HG02885 (cell line): ENCODE results near the gene SLC9B2.

Experiments used
- ATAC-seq: cut with Tn5 transposase; IDR thresholded peaks from one replicate; pipeline ENCODE4 v1.9.1; 2021; ENCODE audit warnings: mild to moderate bottlenecking; ENCODE audit not compliant: unreplicated experiment, poor library complexity

SLC9B2 gene, protein sequence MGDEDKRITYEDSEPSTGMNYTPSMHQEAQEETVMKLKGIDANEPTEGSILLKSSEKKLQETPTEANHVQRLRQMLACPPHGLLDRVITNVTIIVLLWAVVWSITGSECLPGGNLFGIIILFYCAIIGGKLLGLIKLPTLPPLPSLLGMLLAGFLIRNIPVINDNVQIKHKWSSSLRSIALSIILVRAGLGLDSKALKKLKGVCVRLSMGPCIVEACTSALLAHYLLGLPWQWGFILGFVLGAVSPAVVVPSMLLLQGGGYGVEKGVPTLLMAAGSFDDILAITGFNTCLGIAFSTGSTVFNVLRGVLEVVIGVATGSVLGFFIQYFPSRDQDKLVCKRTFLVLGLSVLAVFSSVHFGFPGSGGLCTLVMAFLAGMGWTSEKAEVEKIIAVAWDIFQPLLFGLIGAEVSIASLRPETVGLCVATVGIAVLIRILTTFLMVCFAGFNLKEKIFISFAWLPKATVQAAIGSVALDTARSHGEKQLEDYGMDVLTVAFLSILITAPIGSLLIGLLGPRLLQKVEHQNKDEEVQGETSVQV

DNA sequence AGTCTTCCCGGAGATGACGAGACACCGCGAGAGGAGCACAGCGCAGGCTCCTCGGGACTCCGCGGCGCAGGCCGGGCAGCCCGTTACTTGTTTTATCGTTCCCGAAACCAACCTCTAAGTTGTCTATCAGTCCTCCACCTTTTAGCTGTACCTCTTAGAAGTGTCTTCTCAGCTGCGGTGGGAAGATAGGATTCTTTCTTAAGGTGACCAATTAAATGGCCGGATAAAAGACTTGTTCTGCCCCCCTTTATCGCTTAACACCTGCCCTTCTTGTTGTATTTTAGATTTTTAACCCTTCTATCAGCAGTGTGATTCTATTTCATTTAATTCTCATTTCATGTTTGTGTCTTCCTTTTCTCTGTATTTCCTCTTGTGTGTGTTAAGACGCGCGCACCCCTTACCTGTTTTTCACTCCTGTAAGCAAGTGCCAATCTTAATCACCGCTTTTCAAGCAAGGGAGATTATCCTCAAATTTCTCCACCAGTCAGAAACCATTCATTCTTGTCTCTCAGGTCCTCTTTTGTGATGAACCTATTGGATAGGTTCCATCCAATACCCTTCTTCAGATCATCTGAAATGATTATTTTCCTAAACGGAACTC is at the start of gene SLC9B2:
SLC9B2 (minus strand) TSS at position 15 of the 601 bp plus-strand sequence. CDS start 9,211 bp downstream, outside the sequence.
- ATAC-seq = peak; percentile 55

DNA sequence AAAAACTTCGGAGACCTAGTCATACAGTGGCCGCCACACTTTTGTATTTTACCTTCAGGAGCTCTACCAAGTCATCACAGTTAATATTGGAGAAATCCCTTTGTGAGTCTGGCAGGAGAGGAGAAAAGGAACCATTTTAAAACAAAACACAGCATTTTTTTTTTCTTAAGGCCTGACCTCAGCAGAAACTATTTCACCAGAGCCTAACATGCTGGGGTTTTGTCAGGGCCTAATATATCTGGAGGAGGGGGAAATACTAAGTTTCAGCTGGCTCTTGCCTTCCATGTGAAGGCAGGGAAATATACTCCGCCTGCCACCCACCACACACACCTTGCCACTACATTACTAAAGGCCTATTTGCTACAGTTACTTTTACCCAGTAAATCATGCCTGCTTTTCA is 49.6 kb upstream of the SLC9B2 start:
- no peak for ATAC-seq

DNA sequence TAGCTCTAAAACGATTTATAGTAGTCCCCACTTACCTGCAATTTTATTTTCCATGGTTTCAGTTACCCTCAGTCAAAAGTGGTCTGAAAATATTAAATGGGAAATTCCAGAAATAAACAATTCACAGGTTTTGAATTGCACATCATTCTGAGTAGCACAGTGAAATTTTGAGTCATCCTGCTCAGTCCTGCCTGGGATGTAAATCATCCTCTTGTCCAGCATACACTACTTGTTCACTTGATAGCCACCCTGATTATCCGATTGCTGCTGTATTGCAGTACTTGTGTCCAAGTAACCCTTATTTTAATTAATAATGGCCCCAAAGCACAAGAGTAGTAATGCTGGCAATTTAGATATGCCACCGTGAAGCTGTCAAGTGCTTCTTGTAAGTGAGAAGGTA is 46.6 kb upstream of the SLC9B2 start:
- no peak for ATAC-seq

DNA sequence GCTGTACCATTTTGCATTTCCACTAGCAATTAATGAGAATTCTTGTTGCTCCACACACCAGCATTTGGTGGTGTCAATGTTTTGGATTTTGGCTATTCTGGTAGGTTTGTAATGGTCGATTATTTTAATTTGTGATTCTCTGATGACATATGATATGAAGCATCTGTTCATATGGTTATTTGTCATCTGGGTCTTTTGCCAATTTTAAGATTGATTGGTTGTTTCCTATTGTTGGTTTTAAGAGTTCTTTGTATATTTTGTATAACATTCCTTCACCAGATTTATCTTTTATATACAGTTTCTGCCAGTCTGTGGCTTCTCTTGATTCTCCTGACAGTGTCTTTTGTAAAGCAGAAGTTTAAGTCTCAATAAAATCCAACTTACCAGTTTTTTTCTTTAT is 41.6 kb upstream of the SLC9B2 start:
- ATAC-seq = no peak

DNA sequence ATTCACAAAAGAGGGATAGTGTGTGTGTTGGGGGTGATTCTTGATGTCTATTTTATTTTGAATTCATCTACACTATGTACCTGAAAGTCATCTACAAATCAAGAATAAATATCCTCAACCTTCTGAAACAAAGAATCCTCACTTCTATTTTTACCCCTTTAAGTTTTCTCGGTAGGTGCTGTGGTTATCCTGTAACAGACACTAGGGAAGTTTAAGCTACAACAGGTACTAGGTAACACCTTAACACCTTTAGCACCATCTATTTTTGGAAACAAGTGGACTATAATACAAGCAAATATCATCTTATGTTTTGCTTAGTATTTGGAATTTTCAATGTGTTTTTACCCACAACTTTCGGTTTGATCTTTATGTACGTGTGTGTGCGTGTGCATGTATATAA is 35.0 kb upstream of the SLC9B2 start:
- no peak for ATAC-seq

DNA sequence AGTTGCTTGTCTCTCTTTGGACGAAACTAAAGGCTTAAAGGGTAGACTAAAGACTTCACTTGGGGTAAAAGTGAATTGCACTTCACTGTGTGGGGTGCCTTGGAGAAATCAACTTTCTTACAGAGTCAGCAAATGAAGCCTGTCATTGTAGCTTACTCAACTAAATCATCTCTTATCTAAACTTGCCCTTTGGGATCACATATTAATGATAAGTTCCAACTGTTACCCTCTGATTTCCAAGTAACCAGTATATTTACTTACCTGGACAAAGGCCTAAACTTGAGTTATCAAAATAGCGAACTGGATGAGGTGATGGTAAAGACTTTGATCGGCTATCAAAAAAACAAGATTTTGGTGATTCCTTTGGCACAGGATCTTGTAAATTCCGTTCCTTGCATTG is 32.0 kb upstream of the SLC9B2 start:
- ATAC-seq = no peak

DNA sequence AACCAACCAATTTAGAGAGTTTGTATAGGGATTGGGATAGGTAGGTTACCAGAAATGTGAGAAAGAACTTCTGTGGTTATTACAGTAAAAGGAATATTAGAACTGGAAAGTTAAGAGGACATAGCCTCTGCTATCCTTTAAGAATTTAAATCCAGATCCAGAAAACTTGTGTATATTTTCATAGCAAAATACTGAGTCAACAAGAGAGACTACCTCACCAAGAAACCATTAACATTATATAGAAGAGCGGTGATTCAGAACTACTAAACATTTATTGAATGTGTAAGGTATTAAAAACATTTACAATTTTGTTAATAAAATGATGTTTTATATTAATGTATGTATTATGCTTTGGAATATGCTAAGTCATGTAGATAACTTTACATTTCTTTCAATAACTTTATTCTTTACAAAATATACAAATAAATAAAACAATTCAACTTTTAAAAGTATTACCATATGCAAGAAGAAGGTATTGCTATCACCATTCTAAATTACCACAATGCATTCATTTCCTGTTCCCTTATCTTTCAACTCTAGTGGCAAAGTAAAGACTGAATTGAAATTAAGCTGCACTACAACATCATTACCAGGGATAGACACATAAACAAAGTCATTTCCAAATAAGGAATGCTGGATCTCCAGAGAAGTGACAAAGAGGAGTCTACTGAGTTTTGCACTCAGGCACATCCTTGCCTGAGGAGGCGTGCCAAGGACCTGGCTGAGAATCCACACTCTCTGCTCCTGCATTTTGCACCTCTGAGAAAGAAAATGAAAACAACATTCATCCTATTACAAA is 29.2 kb upstream of the SLC9B2 start:
- no peak for ATAC-seq

DNA sequence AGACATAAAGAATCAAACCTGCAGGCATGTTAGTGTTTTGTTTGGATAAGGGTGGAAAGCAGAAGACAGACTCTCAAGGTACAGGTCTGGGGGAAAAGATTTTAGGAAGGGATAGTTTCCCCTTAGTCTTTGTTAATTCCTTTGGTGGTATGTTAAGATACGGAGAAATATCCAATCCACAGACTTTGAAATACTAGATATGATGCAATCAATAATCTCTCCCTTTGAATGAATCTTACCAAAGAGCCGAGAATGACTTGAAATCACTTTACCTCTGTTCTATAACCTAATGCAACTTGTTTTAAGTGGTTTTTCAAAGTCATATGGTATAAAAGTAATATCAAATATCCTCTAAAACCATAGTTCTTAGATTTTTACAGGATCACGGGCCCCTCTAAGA is 28.3 kb upstream of the SLC9B2 start:
- ATAC-seq = no peak

DNA sequence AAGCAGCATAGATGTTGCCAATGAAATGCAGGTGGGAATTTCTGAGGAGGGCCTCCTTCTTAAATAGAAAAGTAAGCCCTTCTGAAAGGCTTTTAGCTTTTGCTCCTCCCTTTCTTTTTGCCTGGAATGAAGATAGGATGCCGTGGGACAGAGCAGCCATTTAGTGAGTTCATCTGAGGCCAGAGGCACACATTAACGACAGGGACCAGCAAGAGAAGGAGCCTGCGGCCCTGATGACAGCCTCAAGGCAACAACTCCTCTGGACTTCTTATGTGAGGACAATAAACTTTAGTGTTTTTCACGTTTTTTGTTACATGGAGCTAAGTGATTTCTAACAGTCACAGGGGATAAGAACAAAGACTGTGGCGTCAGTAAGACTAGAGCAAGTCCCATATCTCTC is 24.1 kb upstream of the SLC9B2 start:
- no peak for ATAC-seq

DNA sequence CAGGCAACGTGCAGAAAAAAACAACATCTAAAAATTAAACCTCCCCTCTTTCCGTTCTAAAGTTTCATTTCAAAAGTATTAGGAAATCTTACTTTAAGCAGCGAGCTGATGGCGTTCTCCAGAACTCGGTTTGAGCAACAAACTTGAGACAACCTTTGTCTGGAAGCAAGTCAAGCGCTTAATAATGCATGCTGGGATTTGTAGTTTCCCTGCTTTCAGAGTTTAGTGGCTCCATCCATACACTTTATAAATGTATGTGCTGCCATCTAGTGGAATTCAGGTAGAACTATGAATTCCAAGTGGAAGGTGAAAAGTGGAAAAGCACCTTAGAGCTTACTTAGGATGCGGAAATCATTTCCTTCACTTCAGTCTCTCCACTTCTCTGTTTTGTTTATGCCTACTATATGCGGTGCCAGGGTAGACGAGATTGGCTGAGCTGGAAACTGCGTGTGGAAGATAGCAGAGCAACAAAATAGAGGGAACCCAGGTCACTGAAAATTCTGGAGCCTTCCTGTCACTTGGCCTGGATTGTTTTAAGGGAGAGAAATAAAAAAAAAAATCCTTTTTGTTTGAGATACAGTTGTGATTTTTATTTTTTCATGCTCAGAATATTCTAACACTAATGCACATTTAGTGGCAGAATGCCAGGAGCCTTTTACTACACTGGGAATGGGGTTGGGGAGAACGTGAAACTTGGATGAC is 23.3 kb upstream of the SLC9B2 start, which contains the start of gene BDH2:
BDH2 (minus strand) TSS at position 144 of the 702 bp plus-strand sequence. CDS start 3,580 bp downstream, outside the sequence.
- ATAC-seq = peak; percentile 99

DNA sequence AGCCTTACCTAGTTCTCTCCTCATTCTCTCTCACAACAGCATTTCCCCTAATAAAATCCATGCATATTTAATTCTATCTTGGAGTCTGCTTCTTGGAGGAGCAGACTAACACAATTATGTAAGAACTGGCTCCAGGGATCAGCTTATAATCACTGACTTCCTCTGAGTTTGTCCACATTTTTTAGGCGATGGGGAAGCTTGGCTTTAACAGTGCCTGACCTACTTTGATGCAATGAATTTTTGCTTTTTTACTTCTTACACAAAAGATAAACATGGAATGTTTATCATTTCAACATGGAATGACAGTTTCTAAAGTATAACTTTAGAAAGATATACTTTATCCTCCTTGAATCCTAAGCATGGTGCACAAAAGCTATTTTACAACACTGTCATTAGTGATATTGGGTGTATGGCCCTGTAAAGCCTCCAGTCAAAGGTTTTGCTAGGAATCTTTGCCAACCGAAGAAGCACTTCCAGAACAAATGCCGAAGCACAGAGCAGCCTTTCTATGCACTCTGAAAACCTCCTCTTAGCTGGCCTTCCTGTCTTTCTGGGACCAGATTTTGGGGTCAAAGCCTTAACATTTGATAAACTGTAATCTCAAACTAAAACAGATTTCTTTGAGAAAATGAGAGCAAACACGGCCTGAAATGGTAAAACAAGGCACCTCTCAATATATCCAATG is 22.3 kb upstream of the SLC9B2 start:
- ATAC-seq = no peak

DNA sequence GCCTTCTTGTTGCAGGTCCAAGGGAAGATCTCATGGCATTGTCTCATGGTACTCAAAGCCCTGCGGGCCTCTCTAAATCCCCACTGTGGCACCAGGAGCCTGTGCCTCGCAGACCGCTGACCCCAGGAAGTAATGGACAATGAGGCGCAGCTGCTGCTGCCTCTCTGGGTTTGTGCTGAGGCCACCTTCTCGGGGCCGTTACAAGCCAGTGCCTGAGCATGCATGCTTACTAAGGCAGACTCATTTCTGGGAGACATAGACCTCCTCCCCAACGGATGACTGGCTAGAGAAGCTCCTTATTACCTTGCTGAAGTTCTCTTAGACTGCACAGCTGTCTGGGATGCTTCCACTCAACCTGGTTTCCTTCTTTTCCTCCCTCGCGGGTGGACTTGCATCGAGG is 21.8 kb upstream of the SLC9B2 start:
- no peak for ATAC-seq

DNA sequence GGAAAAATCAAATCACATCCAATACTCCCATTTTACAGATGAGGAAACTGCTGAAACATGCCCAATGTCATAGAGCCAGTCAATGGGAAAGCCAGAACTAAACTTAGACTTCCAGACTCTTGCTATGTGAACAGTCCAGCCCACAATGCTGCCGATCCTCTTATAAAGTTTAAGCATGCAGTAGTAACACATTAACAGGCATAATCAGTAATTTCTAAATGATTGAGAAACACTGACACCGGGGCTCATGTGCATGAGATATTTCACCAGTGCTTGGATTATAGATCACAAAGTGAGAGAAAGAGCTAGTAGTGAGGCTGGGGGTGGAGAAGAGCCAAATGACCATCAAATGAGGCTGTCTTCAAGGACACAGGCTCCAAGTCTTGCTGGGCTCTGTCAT is 20.6 kb upstream of the SLC9B2 start:
- ATAC-seq = no peak

DNA sequence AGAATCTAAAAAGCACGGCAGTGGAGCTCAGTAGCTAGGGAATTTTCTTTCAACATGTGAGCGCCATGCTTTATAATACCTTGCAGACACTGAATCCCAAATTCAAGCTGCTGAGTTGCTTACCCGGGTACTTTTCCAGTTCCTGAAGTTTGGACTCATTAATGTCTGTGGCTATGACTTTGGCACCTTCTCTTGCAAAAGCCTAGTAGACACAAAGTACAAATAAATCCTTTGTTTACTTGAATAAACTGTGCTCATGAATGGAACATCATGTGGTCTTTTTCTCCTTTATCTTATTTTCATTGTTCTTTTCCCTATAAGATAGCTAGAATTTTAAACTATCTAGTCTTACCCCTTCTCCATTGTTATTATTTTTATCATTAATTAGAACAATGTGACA is 18.5 kb upstream of the SLC9B2 start:
- no peak for ATAC-seq

DNA sequence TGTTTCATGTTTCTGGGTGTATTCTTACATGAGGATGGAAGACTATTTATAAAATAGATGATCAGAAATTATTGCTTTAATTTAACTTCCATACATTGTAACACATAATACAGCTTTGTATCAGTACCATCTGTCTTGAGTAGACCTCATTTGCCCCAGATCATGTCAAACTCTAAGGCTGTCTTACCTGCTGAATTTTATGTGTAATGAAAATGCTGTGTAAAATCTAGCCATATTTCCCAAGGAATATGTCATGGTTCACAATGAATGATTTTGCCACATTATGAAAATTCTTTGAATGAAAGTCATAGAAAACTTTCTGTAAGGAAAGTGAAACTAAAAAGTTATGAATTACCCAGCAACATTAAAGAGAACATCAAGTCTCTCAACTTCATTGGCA is 15.7 kb upstream of the SLC9B2 start:
- ATAC-seq = no peak

DNA sequence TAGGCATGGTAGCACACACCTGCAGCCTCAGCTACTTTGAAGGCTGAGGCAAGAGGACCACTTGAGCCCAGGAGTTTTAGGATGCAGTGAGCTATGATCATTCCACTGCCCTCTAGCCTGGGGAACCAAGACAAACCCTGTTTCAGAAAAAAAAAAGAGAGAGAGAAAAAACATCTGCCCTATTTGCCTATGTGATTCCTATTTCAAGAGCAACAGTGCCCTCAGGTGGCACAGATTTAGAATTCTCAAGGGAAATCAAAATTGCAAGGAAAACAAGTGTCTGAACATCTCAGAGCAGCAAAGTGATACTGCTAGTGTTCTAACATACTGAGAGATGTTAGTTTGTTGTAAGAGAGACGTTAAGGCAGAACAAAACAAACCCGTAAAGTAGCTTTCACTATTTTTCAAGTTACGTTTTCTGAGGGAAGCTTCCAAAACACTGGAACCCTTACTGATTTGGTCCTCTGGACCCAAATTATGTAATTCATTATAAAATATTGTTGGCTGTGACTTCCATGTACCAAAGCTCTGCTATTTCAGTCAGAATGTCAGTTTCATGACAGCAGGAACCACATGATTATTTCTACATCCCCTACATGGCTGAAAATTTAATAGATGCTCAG is 15.2 kb upstream of the SLC9B2 start:
- ATAC-seq = peak; percentile 77

DNA sequence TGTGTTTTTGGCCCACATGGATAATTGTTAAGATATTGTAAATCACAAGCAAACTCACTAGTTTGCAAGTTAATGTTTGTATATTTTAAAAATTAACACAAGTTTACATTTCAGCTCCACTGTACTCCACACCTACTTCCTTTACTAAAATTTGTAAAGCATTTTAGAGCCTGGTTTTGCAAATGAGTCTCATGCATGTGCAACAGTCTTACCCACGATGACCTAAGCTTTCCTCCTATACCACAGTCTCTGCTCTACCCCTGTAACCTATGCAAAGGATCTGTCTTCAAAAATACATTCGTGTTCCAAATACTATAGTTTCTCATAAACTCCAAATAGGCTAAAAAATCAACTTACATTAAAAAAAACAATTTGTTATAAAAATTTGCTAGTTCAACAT is 12.9 kb upstream of the SLC9B2 start:
- ATAC-seq = no peak

DNA sequence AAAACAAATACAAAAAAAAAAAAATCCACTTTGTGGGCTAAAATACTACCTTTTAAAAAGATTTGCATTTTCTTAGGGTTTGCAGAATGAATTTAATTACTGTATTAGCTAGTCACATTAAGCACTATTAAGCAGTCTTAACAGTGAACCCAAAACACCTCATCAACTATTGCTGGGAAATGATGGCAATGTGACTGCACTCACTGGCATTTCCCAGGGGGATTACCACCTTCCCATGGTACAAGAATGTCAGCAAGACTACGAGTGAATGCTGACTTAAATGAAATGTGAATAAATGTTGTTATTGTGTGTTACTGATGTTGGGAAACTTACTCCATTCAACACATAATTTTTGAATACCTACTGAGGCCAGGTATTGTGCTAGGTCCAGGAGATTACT is 10.0 kb upstream of the SLC9B2 start:
- no peak for ATAC-seq

DNA sequence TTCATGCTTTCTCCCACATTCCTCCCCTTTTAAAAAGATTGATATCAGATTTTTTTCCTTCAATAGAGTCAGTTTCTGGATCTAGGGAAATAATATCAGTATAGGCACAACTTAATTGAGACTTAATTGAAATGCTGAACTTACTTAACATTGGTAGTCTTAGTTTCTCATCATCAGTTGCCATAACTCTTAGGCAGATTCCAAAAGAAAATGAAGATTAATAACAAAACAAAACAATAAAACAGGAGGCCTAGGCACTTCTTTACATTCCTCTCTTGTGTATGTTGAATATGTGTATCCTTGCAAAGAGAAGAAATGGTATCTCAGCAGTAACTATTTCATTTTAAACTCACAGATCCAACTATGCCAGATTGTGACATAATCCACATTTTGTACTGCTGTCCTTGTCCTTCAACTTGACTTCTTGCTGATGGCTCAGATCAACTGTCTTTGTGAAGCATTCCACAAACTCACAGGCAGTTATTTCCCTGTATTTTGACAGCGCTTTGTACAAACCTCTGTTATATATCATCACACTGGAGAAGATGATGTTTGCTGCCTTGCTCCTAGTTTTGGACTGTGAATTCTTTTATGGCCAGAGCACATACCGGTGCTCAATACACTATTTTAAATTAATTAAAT is 9.1 kb upstream of the SLC9B2 start:
- ATAC-seq = no peak
